ENCODE results near the gene SUGCT. TPM values are rescaled to one million over a fixed set of nuclear protein-coding genes. Genes with fewer than 3 reads are reported as not detected.

Gene SUGCT
- total and polyA plus RNA-seq, 2 of the 13 experiments (the other 11 are each of a cell fraction or from before 2014, with no cell fraction given) = 10.1 to 22.2 TPM

GRCh38 chr7:40403703-40404476 is 269.1 kb downstream of the SUGCT start (continued):
- TF ChIP-seq FOXP4 (CRISPR knock-in tag; IDR thresholded peaks at IDR 0.05) = peak; percentile 91
- TF ChIP-seq ZNF451 (CRISPR knock-in tag; IDR thresholded peaks at IDR 0.05) = no peak
- no peak for TF ChIP-seq DZIP1 (CRISPR knock-in tag; IDR thresholded peaks at IDR 0.05)
- TF ChIP-seq REL (CRISPR knock-in tag; conservative IDR thresholded peaks at IDR 0.05) = no peak
- TF ChIP-seq CCAR2 (optimal IDR thresholded peaks at IDR 0.05; ENCODE audit: low read depth, low read length) = no peak
- TF ChIP-seq ZNF747 (CRISPR knock-in tag; IDR thresholded peaks at IDR 0.05; ENCODE audit: borderline replicate concordance) = no peak
- no peak; the same call in 1 of the 2 replicates for TF ChIP-seq ZBTB25 (CRISPR knock-in tag; IDR thresholded peaks at IDR 0.05)
- TF ChIP-seq LCORL (IDR thresholded peaks at IDR 0.05) = no peak; the same call in 1 of the 2 replicates
- peak; percentile 52; the same call in 1 of the 2 replicates for TF ChIP-seq LCORL (CRISPR knock-in tag; IDR thresholded peaks at IDR 0.05)
- TF ChIP-seq PCBP2 (optimal IDR thresholded peaks at IDR 0.05; ENCODE audit: low read depth, low read length, poor library complexity, severe bottlenecking) = no peak
- no peak for TF ChIP-seq SMAD9 (CRISPR knock-in tag; IDR thresholded peaks at IDR 0.05)
- no peak for TF ChIP-seq PBX2 (CRISPR knock-in tag; IDR thresholded peaks at IDR 0.05)
- no peak for TF ChIP-seq ZBTB14 (CRISPR knock-in tag; IDR thresholded peaks at IDR 0.05)
- TF ChIP-seq CENPX (CRISPR knock-in tag; IDR thresholded peaks at IDR 0.05) = no peak
- TF ChIP-seq ZNF20 (CRISPR knock-in tag; IDR thresholded peaks at IDR 0.05) = no peak
- TF ChIP-seq SNAI1 (CRISPR knock-in tag; IDR thresholded peaks at IDR 0.05; ENCODE audit: borderline replicate concordance) = no peak
